ENCODE results near the gene ENPP4.
A peak's percentile ranks its signal among the peaks of the same experiment; 100 is the strongest.

Gene ENPP4

GRCh38 chr6:46186583-46186982 lies 56.8 kb downstream of the ENPP4 start:
- H3K4me2 ChIP-seq (ENCODE audit: low read length): no peak overlapping the region
- no peak overlapping the region for H3K27ac ChIP-seq (ENCODE audit: low read length)
- no peak overlapping the region for H3K9ac ChIP-seq (ENCODE audit: low read length)
- no peak overlapping the region for H2AFZ ChIP-seq (ENCODE audit: low read depth, low read length)
- H3K4me3 ChIP-seq (ENCODE audit: low read length): no peak overlapping the region
- H3K79me2 ChIP-seq (ENCODE audit: low read length): no peaks in the 10 kb centered on the region
- peaks cover 28% of the 10 kb centered on the region; the same call in 1 of the 2 replicates for H3K27me3 ChIP-seq (ENCODE audit: low read depth, low read length)
- H3K9me3 ChIP-seq (ENCODE audit: insufficient read depth, low read length): no peaks in the 10 kb centered on the region
- H4K20me1 ChIP-seq (ENCODE audit: insufficient read depth, low read length): no peaks in the 10 kb centered on the region
- no peaks in the 10 kb centered on the region for H3K4me1 ChIP-seq (ENCODE audit: low read length)
- no peaks in the 10 kb centered on the region for H3K36me3 ChIP-seq (replicated peaks; ENCODE audit: low read depth, low read length)
- TF ChIP-seq EZH2phosphoT487 (IDR thresholded peaks at IDR 0.05; ENCODE audit: low read depth) (no peak), CTCF (IDR thresholded peaks at IDR 0.05; ENCODE audit: low read depth, low read length) (no peak)

- TF ChIP-seq EZH2phosphoT487 (IDR thresholded peaks at IDR 0.05; ENCODE audit: low read depth) (no peak), CTCF (IDR thresholded peaks at IDR 0.05; ENCODE audit: low read depth, low read length) (no peak)
- Histone ChIP-seq H3K27me3 (ENCODE audit: low read depth, low read length) (peaks cover 10% of the 10 kb centered on the region; the same call in 1 of the 2 replicates), H3K4me2 (ENCODE audit: low read length) (no peak overlapping the region), H3K27ac (ENCODE audit: low read length) (no peak overlapping the region), H3K4me3 (ENCODE audit: low read length) (no peak overlapping the region), H3K36me3 (replicated peaks; ENCODE audit: low read depth, low read length) (no peaks in the 10 kb centered on the region), H3K9ac (ENCODE audit: low read length) (no peak overlapping the region), H4K20me1 (ENCODE audit: insufficient read depth, low read length) (no peaks in the 10 kb centered on the region), H3K79me2 (ENCODE audit: low read length) (no peaks in the 10 kb centered on the region), H3K4me1 (ENCODE audit: low read length) (no peaks in the 10 kb centered on the region), H3K9me3 (ENCODE audit: insufficient read depth, low read length) (no peaks in the 10 kb centered on the region), H2AFZ (ENCODE audit: low read depth, low read length) (no peak overlapping the region)
Observed at GRCh38 chr6:46189726-46190125, 59.9 kb downstream of the ENPP4 start.

- no peak overlapping the region for H3K27ac ChIP-seq (ENCODE audit: low read length)
- no peaks in the 10 kb centered on the region for H3K36me3 ChIP-seq (replicated peaks; ENCODE audit: low read depth, low read length)
- H3K79me2 ChIP-seq (ENCODE audit: low read length): no peaks in the 10 kb centered on the region
- no peak overlapping the region for H3K4me2 ChIP-seq (ENCODE audit: low read length)
- no peak overlapping the region for H3K4me3 ChIP-seq (ENCODE audit: low read length)
- H3K9me3 ChIP-seq (ENCODE audit: insufficient read depth, low read length): no peaks in the 10 kb centered on the region
- no peak overlapping the region for H3K9ac ChIP-seq (ENCODE audit: low read length)
- H3K4me1 ChIP-seq (ENCODE audit: low read length): no peaks in the 10 kb centered on the region
- TF ChIP-seq CTCF (IDR thresholded peaks at IDR 0.05; ENCODE audit: low read depth, low read length) (no peak), EZH2phosphoT487 (IDR thresholded peaks at IDR 0.05; ENCODE audit: low read depth) (no peak)
- H2AFZ ChIP-seq (ENCODE audit: low read depth, low read length): 0 out of 2 replicates have a peak overlapping the region, but pooled peaks have one; percentile 11
- no peaks in the 10 kb centered on the region for H4K20me1 ChIP-seq (ENCODE audit: insufficient read depth, low read length)
- no peaks in the 10 kb centered on the region for H3K27me3 ChIP-seq (ENCODE audit: low read depth, low read length)
Observed at GRCh38 chr6:46190889-46191288, 61.1 kb downstream of the ENPP4 start.

GRCh38 chr6:46191961-46192360 lies 62.2 kb downstream of the ENPP4 start:
- no peak overlapping the region for H3K4me3 ChIP-seq (ENCODE audit: low read length)
- H3K27ac ChIP-seq (ENCODE audit: low read length): no peak overlapping the region
- H3K9me3 ChIP-seq (ENCODE audit: insufficient read depth, low read length): no peaks in the 10 kb centered on the region
- H2AFZ ChIP-seq (ENCODE audit: low read depth, low read length): no peak overlapping the region
- H4K20me1 ChIP-seq (ENCODE audit: insufficient read depth, low read length): no peaks in the 10 kb centered on the region
- TF ChIP-seq CTCF (IDR thresholded peaks at IDR 0.05; ENCODE audit: low read depth, low read length): no peak
- TF ChIP-seq EZH2phosphoT487 (IDR thresholded peaks at IDR 0.05; ENCODE audit: low read depth): no peak
- no peaks in the 10 kb centered on the region for H3K4me1 ChIP-seq (ENCODE audit: low read length)
- H3K36me3 ChIP-seq (replicated peaks; ENCODE audit: low read depth, low read length): no peaks in the 10 kb centered on the region
- H3K27me3 ChIP-seq (ENCODE audit: low read depth, low read length): no peaks in the 10 kb centered on the region
- H3K79me2 ChIP-seq (ENCODE audit: low read length): no peaks in the 10 kb centered on the region
- H3K4me2 ChIP-seq (ENCODE audit: low read length): no peak overlapping the region
- no peak overlapping the region for H3K9ac ChIP-seq (ENCODE audit: low read length)

Measured in OCI-LY3 (cell line).